ENCODE results near the gene DCAF5. TPM values are rescaled to one million over a fixed set of nuclear protein-coding genes. Genes with fewer than 3 reads are reported as not detected.

The DCAF5 gene
- total and polyA plus RNA-seq, 12 donors = 19.9 to 48.0 (median 33.4) TPM

DNA sequence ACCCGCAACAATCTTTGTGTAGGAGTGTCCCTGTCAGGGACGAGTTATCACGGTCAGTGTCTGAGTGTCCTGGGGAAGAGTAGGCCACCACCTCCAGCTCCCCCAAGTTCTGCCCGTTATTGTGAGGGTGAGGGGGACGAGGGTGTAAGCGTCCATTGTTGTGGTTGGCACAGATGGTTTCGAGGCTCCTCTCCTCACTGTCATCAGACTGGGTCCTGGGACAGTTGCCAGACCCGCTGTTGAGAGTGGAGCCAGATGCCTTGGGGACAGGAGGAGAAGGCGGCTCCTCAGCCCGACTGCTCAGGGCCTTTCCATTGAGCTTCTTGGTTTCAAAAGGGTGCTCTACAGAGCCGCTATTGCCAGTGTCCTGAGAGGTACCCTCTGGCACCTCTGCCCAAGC is 98.9 kb downstream of the DCAF5 start:
- no peak for DNase-seq
- Histone ChIP-seq H3K9me3 (replicated peaks in 1 of 3) (no peaks in the 10 kb centered on the region), H3K4me3 (no peak overlapping the region), H3K27ac (no peak overlapping the region), H3K36me3 (replicated peaks in 1 of 2) (peaks cover 0 to 17% of the 10 kb centered on the region in 2 donors), H3K4me1 (replicated peaks in 1 of 2) (peaks cover 21 to 45% of the 10 kb centered on the region in 2 donors), H3K27me3 (no peaks in the 10 kb centered on the region)
- intact Hi-C loops (cut with DNase I) = no loop called here
- TF ChIP-seq, protein P1, sequence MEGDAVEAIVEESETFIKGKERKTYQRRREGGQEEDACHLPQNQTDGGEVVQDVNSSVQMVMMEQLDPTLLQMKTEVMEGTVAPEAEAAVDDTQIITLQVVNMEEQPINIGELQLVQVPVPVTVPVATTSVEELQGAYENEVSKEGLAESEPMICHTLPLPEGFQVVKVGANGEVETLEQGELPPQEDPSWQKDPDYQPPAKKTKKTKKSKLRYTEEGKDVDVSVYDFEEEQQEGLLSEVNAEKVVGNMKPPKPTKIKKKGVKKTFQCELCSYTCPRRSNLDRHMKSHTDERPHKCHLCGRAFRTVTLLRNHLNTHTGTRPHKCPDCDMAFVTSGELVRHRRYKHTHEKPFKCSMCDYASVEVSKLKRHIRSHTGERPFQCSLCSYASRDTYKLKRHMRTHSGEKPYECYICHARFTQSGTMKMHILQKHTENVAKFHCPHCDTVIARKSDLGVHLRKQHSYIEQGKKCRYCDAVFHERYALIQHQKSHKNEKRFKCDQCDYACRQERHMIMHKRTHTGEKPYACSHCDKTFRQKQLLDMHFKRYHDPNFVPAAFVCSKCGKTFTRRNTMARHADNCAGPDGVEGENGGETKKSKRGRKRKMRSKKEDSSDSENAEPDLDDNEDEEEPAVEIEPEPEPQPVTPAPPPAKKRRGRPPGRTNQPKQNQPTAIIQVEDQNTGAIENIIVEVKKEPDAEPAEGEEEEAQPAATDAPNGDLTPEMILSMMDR (IDR thresholded peaks at IDR 0.05) = no peak
- TF ChIP-seq POLR2A (IDR thresholded peaks at IDR 0.05) = no peak
- 92 to 98% (median 94%) methylated on average over 5 to 11 of the region's 11 CpGs for WGBS, 4 donors

DNA sequence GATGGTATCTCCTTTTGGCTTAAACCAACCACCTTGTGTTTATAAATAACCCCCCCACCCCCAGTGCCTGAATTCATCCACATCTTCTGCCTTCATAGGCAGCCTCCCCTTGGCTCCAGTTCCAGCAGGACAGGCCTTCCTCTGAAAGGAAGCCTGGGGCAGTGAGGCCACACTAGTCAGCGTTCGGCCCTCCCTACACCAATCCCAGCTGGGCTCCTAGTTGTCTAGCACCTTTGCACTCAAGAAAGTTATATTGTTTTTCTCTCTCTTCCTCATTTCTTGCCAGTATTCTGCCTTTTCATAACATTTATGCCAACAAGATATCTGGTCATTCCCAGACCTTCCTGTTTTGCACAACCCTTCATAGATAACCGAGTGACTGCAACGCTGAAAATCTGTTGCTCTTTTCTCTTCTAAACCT is 100.7 kb downstream of the DCAF5 start:
- TF ChIP-seq POLR2A (IDR thresholded peaks at IDR 0.05) = no peak
- TF ChIP-seq, protein P1 (IDR thresholded peaks at IDR 0.05) = no peak
- Histone ChIP-seq H3K9me3 (replicated peaks in 1 of 3) (no peaks in the 10 kb centered on the region), H3K4me3 (no peak overlapping the region), H3K27me3 (no peaks in the 10 kb centered on the region), H3K4me1 (replicated peaks in 1 of 2) (peaks cover 34 to 62% of the 10 kb centered on the region in 2 donors), H3K36me3 (replicated peaks in 1 of 2) (peaks cover 0 to 17% of the 10 kb centered on the region in 2 donors), H3K27ac (peak overlapping the region in 3 of 5 donors; percentile 14 to 93 (median 74))
- DNase-seq = peak in 4 of 7 donors; percentile 23 to 54 (median 44)
- 44 to 70% (median 62%) methylated on average over 4 of the region's 4 CpGs for WGBS, 4 donors
- intact Hi-C loops (cut with DNase I) = no loop called here

DNA sequence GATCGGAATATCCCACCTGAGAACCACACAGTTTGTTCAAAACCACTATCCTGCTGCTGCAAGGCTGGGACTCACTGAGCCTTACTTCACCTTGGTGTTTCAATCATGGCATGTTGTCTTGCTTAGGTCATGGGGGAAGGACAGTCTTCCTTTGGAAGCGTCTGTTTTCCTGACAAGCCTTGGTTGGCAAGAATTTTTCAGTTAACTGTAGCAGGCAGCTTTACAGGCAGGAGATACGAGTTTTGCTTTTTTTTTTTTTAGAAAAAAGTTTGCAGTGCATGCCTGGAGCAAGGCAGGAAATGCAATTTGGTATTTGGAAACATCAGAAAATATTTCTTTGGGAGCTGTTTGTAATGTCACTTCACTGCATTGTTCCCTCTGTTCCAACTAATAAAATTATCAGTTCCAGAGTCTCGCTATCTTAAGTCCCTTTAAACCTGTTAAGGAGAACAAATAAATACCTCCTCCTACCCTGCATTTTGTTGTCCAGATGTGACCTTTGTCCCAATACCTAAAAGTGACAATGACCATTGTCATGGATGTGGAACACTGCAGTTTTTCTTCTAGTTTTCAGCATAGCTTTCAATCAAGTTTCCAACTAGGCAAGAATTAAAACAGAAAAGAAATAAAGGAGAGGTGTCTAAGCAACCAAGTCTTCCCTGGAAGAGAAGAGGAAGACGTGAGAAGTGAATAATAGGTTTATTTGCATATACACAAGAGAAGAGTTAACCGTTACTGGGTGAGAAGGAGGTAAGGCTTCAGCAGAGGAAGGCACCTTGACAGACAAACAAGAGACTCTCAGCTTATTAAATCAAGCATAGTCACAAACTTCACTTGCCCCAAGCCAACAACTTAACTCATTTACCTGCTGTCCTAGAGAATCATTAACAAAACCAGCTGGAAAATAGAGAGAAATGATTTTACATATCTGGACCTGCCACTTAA is 102.4 kb downstream of the DCAF5 start:
- intact Hi-C loops (cut with DNase I) = no loop called here
- TF ChIP-seq, protein P1 (IDR thresholded peaks at IDR 0.05) = no peak
- no peak for TF ChIP-seq POLR2A (IDR thresholded peaks at IDR 0.05)
- peaks cover 41 to 74% of the 10 kb centered on the region in 2 donors for H3K4me1 ChIP-seq (replicated peaks in 1 of 2)

DNA sequence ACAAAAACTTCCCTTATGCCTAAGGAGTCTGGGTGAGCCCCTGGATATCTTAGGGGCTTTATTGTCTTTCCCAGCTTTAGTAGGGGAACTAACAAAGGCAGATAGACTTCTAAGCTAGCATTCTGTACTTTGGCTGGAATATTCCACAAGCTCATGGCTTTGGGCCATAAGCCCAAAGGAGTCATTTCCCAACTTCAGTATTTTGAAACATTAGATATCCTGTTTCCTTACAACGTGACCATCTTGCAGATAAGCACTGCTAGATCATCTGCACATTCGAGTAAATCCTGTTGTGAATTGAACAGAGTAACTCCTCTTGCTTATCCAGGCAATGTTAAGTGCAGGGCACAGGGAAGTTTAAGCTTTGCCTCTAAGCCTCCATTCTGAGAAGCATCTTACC is 103.2 kb downstream of the DCAF5 start:
- Histone ChIP-seq H3K27ac (peak overlapping the region; percentile 70 to 93 (median 91)), H3K4me1 (replicated peaks in 1 of 2) (peaks cover 49 to 82% of the 10 kb centered on the region in 2 donors), H3K4me3 (no peak overlapping the region), H3K27me3 (no peaks in the 10 kb centered on the region), H3K9me3 (replicated peaks in 1 of 3) (no peaks in the 10 kb centered on the region), H3K36me3 (replicated peaks in 1 of 2) (peaks cover 0 to 13% of the 10 kb centered on the region in 2 donors)
- peak; percentile 35 to 83 (median 67) for DNase-seq
- WGBS, 4 donors = 0 to 3% (median 1%) methylated on average over 2 of the region's 2 CpGs
- TF ChIP-seq POLR2A (IDR thresholded peaks at IDR 0.05) = peak; percentile 19 to 70
- TF ChIP-seq, protein P1 (IDR thresholded peaks at IDR 0.05) = no peak
- intact Hi-C loops (cut with DNase I) = loop anchor here in 1 of 2 donors (5.0 kb wide), 1 partner anchor 72 kb away; the partner anchor contains the start of gene ACTN1

More for the DNA sequence above, 102.4 kb downstream of the DCAF5 start:
- Histone ChIP-seq H3K4me3 (no peak overlapping the region), H3K36me3 (replicated peaks in 1 of 2) (peaks cover 0 to 17% of the 10 kb centered on the region in 2 donors), H3K27me3 (no peaks in the 10 kb centered on the region), H3K27ac (peak overlapping the region; percentile 70 to 93 (median 91)), H3K9me3 (replicated peaks in 1 of 3) (no peaks in the 10 kb centered on the region)
- peak in 2 of 7 donors; percentile 22 to 31 for DNase-seq
- WGBS, 4 donors = 33 to 41% (median 36%) methylated on average over 6 of the region's 6 CpGs
